HG03175 (cell line): ENCODE data around the gene GSS.

ENCODE experiments used
- ATAC-seq: cut with Tn5 transposase; IDR thresholded peaks from one replicate; pipeline ENCODE4 v1.9.1; 2021; ENCODE audit warnings: mild to moderate bottlenecking, moderate library complexity; ENCODE audit not compliant: unreplicated experiment

GSS gene

DNA sequence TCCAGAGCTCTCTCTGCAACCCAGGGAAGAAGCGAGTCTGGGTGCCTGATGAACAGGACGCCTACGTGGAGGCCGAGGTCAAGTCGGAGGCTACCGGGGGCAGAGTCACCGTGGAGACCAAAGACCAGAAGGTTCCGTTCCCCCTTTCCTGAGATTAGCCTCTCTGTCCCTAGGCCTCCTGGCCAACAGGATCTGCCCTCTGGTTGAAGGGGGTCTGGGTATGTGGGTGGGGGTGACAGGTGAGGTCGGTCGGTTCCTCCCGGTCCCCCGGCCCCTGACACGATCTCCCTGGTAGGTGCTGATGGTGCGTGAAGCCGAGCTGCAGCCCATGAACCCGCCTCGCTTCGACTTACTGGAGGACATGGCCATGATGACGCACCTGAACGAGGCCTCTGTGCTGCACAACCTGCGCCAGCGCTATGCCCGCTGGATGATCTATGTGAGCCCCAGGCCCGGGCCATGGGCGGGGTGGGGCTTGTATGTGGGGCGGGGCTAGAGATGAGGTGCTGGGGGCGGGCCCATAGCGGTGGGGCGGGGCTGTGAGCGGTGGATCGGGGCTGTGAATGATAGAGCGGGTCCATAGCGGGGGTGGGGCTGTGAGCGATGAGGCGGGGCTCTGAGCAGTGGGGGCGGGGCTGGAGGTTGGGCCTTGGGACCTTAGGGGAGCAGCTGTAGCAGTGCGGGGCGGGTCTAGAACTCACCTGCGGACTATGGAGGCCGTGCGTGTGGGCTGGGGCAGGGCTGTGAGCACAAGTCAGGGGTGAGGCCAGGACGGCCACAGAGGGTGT is 24.0 kb upstream of the GSS start:
- ATAC-seq, result no peak

DNA sequence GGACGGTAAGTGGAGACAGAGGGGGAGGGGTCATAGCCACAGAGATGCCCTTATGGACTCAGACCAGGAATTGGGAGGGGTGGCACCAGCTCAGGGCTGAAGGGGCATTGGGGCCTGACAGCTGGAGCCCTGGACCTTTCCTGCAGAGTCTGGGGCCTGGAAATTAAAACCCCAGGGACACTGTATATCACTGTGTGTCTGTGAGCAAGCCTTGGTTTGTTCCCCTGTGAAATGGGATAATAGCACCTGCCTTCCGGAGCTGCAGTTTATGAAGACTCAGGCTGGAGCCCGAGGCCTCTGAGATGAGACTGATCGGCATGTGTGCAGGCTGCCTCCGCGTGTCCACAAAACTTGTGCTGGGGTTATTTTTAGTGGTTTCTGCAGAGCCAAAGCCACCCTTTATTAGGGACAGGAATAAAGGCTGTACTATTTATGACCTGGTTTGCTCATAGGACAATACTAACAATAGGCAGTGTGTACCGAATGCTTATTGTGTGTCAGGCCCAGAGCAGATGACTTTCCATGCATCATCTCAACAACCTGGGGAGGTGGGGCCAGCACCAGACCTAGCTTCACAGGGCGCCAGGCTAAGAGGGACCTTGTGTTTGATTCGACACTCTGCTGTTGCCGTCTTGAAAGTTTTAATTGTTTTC is 22.6 kb upstream of the GSS start:
- ATAC-seq, result no peak

DNA sequence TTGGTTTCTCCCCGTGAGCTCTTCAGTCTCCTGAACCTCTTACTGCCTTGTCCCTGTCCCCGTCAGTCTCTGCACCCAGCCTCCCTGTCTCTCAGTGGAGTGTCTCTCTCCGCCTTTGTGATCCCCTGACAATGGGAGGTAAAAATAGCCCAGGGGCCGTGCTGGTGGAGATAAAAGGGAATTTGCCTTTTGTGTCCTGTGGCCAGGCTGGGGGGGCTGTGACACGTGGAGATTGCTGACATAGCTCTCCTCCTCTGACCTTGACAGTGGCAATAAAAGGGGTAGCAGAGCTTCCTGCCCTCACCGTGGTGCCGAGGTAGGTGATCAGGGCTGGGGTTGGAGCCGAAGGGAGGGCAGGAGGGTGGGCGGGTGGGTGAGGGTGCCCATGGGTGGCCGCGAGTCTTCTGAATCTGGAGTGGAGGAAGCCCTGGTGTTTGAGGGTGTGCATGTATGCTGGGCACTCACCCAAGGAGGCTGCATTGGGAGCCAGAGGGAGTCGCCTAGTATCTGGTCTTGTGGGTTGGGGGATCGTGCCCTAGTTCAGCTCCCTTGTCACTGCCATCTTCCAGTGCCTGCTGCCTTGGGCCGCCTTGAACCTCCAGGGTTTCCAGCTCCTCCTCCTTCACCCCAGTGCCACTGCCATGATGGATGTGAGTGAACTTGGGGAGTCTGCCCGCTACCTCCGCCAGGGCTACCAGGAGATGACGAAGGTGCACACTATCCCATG is 21.9 kb upstream of the GSS start:
- no peak for ATAC-seq

DNA sequence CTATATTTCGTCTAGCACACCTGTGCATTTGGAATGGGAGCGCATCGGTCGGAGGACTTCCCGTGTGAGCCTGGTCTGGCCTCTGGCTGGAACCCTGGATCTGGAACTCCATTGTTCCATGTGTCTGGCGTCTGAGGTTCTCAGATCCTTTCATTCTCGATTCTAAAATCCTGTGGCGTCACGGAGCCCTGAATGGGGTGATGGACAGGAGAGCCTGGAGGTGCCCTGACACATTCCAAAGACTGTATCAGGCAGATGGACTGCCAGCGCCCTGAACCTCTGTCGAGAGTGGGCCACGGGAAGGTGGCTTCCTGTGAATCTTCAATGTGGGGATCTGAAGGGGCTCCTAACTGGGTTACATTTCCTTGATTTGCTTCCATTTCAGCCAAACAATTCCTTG is 20.7 kb upstream of the GSS start:
- ATAC-seq, result no peak

DNA sequence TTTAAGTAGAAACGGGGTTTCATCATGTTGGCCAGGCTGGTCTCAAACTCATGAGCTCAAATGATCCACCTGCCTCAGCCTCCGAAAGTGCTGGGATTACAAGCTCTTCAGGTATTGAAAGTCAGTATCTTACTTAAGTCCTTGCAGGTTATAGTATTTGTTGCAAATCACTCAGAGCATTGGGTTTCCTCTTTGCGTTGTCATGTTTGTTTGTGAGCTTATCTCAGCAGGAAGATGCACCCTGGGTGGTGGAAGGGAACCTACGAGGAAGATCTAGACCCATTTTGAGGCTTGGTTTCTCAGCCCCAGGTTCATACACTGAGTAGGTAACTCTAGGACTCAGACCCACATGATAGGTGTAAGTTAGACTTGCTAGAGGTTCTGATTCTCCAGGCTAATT is 18.6 kb upstream of the GSS start:
- no peak for ATAC-seq

DNA sequence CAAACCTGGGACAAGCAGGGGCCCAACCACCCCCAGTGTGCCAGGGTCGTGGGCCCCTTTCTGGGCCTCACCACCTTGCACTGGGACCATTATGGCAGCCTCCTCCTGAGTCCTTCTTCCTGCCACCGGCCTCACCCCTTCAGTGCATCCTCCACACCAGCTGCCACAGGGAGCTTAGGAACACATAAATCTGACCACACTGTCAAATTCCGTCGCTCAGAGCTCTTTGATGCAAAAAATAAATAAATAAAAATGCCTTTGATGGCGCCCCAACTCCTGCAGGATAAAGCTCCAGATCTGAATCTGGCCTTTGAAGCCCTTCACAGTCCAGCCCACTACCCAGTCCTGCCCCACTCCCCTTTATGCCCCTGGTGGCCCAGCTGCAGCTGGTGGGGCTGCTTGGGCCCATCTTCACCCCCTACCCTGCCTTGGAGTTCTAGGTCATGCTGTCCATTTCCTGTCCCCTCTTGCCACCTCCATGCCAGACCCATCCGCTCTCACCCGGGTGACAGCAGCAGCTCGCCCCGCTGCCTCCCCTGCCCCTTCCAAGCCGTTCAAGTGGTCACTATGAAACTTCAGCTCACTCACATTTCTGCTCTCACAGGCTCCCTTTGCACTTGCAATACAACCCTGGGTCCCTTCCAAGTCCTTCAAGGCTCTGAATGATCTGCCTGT is 16.1 kb upstream of the GSS start:
- ATAC-seq, result no peak

DNA sequence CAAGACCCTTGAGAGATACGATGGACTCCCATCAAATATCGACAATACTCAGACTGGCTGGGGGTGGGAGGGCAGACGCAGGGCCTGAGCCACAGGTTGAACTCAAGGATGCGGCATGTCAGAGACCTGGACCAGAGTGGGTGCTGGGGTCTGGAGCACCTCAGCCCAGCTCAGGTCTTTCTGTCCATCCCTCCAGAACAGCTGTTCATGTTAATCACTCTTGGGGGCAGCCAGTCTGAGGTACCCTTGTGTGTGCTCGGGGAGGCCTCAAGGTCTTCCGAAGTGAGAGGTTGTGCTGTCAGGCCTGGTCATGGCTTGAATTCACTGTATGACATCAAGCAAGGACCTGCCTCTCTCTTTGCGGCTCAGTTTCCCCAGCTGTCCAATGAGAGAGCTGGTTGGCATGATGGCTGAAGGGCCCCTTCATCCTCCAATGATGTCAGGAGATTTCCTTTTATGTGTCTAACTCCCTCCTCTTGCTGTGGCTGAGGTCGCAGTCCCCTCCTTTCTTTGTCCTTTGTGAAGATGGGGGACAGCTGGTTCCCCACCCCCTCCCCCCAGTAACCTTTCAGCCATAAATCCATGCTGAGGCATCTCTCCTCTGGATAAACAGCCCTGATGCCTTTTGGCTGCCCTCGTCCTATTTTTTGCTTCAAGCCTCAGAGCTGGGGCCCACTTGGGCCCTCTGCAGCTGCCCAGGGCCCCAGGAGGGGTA is 15.4 kb upstream of the GSS start:
- ATAC-seq, result no peak

DNA sequence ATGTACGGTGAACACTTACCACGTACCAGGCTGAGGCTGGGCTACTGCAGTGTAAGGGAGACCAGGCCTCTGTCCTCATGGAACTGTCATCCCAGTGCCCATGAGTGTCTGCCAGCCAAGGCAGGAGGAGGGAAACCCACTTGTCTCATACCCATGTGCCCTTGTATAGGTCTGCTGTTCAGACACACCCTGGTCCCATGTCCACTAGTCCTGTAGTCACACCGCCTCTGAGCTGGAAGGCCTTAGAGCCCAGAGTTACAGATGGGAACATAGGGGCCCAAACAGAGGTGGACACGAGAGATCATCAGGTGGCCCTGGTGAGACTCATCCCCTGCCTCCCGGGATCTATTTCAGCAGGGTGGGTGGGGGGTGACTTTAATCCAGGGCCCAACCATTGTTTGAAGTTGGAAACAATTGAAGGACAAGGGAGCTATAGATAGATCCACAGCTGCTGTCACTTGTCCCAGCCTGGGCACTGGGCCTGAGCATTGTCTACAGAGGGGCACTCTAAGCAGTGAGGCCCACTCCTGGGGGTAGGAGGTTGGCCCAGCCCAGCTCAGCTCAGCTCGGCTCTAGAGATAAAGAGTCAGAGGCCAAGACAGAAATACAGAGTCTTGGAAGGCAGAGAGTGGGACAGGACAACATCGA is 14.7 kb upstream of the GSS start:
- ATAC-seq, result no peak

DNA sequence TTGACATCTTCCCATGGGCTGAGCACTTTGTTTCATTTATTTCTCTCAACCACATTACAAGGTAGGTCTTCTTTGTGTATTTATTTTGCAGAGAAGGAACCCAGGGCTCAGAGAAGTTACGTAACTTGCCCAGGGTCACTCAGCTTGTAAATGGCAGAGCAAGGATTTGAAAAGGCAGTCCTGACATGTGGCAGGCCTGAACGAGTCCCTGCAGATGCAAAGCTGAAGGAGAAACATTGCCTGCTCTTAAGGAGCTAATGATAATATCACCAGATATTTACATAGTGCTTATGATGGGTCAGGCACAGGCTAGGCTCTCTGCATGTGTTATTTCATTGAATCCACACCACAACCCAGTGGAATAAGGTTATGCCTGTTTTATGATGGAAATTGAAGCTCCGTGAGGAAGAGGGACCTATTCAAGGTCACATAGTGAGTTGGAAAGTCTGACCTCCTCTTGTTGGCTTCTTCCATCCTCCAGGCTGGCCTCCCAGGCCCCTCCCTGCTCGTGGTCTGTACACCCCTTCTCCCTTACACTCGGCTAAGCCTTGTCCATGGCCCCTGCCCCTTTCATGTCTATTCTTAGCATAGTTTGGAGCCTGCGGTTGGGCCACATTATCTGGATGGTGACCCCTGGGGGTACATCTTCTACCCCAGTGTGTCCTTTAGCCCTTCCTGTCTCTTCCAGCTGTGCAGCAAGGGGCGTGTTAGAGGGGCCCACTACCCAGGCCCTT is 12.6 kb upstream of the GSS start:
- ATAC-seq, result no peak

DNA sequence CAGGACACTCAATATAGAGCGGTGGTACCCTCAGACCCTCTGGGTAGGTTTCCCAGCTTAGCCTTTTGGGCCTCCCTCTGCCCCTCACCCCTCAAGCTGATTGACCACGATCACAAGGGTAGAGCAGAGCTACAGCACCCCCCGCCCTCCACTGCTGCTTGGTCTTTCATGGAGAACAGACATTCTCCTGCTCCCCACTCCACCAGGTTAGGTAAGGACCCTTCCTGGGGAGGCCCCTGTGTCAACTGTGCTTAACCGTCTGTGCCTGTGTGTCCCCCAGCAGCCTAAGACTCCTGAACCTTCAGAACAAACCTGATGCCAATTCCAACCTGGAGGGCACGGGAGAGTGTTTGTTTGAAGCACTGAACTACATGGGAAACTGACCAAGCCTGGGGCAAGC is 11.8 kb upstream of the GSS start:
- ATAC-seq, result no peak

DNA sequence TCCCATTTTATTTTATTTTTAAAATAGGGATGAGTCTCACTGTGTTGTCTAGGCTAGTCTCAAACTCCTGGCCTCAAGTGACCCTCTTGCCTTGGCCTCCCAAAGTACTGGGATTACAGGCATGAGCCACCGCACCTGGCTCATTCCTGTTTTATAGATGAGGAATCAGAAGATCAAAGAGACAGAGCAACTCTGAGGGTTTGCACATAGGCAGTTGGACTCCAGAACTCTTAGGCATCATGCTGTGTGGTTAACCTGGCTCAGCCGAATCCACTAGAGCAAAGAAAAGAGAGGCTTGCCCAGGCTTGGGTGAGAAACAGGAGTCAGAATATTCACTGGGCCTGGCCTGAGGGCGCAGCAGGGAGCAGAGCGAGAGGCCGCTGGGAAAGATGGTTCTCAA is 9.4 kb upstream of the GSS start:
- ATAC-seq, result no peak

DNA sequence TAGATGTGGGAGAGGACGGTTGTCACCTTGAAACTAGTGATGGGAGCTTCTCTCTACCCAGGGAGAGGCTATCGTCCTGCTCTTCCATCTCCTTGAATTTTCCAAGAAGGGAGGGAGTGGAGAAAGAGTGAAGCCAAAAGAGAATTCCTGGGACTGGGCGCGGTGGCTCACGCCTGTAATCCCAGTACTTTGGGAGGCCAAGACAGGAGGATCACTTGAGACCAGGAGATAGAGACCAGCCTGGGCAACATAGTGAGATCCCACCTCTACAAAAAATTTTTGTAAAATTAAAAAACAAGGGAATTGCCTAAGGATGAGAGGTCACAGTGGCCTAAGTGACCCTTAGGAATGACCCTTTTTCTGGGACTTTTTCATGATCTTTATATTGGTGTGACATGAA is 8.9 kb upstream of the GSS start:
- ATAC-seq, result no peak

DNA sequence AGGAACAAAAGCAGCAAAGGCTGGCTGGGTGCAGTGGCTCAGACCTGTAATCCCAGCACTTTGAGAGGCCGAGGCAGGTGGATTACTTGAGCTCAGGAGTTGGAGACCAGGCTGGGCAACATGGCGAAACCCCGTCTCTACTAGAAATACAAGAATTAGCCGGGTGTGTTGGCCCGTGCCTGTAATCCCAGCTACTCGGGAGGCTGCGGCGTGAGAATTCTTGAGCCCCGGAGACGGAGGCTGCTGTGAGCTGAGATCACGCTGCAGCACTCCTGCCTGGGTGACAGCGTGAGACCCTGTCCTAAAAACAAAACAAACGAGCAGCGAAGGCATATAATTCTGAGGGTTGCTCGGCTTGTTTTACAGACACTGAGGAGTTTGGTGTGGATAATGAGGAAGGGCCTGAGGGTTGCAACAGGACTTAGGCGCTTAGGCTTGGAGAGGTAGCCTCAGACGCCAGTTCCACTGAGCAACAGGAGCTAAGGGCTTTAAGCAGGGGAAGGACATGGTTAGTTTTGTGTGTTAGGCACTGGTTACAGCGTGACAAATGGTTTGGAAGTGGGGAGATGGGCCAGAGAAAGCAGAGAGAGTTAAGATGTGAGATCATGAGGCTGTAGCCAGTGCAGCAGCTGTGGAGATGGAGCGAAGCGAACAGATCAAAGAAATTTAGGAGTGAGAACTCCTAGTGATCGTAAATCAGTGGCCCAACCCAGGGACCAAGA is 1.3 kb upstream of the GSS start:
- no peak for ATAC-seq

DNA sequence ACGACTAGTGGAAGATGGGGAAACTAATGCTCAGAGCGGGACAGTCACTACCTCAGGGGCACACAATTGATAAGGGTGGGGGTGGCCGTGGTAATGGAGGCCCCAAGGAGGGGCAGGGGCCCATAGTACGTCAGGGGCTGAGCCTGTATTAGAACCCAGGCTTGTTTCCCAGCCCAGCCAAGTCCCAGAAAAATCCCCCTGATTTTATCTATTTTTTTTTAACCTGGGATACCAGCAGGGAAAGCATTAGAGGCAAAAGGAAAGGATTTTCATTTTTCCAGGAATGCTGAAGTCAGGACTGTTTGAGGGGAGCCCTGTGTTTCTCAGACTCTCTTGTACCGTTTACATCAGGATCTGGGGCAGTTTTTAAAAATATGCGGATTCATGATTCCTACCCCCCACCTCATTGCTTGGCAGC is 444 bp upstream of the GSS start:
- no peak for ATAC-seq

DNA sequence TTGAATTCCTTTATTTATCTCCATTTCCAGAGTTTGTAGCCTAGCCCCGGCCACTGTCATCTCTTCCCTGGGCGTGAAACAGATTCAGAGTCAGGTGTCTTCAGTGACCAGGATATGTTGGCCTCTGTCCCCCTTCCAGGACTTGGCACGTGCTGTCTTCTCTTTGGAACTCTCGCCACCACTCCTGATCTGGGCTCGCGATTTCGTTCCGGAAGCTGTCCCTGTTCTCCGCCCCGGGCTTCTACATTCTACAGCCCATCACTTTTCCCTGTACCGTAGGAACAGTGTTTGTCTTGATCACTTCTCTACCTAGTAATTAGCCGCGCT is 739 bp downstream of the GSS start:
- no peak for ATAC-seq

DNA sequence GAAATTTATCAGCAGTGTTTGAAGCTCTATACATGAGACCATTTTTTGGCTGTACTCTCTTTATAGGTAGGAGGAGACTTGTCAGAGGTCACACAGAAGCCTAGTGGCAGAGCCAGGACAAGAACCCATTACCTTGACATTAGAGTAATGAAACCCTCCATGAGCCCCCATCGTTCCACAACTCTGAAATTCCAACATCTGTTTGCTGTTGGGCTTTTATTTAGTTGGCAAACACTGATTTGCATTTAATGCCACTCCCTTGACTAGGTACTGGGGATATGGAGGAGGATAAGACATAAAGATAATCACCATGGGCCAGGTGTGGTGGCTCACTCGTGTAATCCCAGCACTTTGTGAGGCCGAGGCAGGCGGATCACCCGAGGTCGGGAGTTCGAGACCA is 1.6 kb downstream of the GSS start:
- ATAC-seq, result no peak

DNA sequence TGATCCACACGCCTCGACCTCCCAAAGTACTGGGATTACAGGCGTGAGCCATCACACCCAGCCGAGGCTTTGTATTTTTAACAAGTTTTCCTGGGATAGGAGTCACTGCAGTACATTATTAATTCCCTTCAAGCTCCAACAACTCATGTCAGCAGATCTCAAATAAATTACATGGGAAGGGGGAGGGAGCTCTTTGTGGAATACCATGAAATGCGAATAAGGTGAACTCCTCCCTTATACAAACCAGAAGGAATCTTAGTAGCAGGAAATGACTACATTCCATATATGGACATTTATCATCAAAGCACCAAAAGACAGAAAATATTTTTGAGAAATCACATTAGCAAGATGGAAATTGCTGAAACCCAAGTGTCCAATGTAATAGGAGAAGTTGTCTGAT is 2.9 kb downstream of the GSS start:
- no peak for ATAC-seq

DNA sequence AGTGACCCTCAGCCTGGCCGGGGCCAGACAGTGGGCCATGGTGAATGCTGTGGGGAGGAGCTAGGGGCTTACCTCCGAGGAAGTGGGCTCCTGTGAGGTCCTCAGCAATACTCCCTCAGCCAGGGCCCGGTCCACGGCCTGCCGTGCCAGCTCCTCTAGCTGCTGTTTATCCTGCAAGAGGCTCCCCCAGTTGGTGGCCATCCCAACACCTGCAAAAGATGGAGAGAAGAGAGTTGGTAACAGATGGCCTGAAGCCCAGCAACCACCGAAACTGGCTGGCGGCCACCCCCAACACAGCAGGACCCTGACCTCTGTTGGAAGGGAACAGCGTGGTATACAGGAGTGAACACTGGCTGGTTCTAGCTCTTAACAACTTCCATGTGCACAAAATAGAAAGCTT is 4.0 kb downstream of the GSS start:
- no peak for ATAC-seq

DNA sequence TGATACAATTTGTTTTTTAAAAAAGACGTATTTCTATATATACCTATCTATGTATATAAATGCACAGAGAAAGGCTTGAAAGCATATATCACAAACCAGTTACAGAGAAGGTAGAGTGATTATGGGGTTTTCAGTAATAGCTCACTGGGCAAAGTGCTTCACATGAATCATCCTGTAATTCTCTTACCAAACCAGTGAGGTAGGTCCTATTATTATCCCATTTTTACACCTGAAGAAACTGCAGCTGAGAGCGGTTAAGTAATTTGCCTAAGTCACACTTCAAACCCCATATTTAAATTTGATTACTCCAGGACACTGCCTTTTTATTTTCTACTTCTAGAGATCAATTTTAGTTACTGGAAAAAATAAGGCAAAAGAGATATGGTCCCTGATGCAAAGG is 4.4 kb downstream of the GSS start:
- no peak for ATAC-seq
